ENCODE measurements around the gene CD34.
"Not testable (repeated sequence)": the region's sequence is repeated elsewhere in the genome, so short reads cannot be mapped to it uniquely, and the experiment has no call there.

The CD34 gene

DNA sequence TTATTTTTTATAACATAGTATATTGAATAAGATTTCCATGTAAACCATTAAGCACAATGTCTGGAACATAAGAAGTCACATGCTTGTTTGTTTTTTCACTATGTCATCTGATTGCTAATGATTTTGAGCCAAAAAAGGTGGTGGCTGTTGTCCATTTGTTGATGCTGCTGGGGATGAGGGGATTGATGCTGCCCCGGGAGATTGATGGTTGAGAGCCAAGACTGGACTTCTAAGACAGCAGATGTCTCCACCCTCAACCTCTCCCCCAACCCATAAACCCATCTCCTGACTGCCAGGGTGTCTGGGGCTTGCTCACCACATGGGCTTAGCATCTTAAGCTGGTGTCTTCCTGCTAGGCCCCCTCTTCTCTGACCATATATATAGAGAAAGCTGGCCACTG, 35.8 kb upstream of the CD34 start:
- no peaks in the 10 kb centered on the region for H3K9me3 ChIP-seq (ENCODE audit: insufficient read depth, low read length)
- TF ChIP-seq, protein P1, sequence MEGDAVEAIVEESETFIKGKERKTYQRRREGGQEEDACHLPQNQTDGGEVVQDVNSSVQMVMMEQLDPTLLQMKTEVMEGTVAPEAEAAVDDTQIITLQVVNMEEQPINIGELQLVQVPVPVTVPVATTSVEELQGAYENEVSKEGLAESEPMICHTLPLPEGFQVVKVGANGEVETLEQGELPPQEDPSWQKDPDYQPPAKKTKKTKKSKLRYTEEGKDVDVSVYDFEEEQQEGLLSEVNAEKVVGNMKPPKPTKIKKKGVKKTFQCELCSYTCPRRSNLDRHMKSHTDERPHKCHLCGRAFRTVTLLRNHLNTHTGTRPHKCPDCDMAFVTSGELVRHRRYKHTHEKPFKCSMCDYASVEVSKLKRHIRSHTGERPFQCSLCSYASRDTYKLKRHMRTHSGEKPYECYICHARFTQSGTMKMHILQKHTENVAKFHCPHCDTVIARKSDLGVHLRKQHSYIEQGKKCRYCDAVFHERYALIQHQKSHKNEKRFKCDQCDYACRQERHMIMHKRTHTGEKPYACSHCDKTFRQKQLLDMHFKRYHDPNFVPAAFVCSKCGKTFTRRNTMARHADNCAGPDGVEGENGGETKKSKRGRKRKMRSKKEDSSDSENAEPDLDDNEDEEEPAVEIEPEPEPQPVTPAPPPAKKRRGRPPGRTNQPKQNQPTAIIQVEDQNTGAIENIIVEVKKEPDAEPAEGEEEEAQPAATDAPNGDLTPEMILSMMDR (IDR thresholded peaks at IDR 0.05; ENCODE audit: low read depth, low read length), result no peak
- TF ChIP-seq EZH2phosphoT487 (IDR thresholded peaks at IDR 0.05; ENCODE audit: low read depth), result no peak
- H3K4me2 ChIP-seq (ENCODE audit: low read length), result no peak overlapping the region
- H3K4me1 ChIP-seq (ENCODE audit: low read length), result peaks cover 19% of the 10 kb centered on the region
- H3K27ac ChIP-seq (ENCODE audit: low read length), result no peak overlapping the region
- H3K4me3 ChIP-seq (ENCODE audit: low read length), result no peak overlapping the region
- H2AFZ ChIP-seq (ENCODE audit: low read depth, low read length), result no peak overlapping the region
- H3K79me2 ChIP-seq (ENCODE audit: low read length), result no peaks in the 10 kb centered on the region
- H4K20me1 ChIP-seq (ENCODE audit: insufficient read depth, low read length), result no peaks in the 10 kb centered on the region
- H3K36me3 ChIP-seq (replicated peaks; ENCODE audit: low read depth, low read length), result no peaks in the 10 kb centered on the region
- H3K9ac ChIP-seq (ENCODE audit: low read length), result no peak overlapping the region
- H3K27me3 ChIP-seq (ENCODE audit: low read depth, low read length), result no peaks in the 10 kb centered on the region

DNA sequence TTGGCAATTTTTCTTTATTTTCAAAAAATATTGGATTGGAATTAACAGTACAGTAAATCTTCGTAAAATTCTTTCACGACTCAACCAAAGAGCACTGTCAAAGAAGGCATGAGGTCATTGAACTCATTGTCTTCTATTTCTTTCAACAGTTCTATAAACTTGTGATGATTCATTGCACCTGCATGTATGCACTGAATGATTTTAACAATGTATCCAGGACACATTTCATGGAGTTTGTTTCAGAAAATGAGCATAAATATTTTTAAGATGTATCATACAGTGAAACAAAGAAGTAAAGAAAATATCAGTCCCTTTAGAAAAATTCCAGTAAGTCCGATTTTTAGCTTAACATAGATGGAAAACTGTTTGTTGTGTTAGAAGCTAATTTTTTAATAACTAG, 33.6 kb upstream of the CD34 start:
- Histone ChIP-seq H3K79me2 (ENCODE audit: low read length) (no peaks in the 10 kb centered on the region), H3K4me3 (ENCODE audit: low read length) (no peak overlapping the region), H3K4me2 (ENCODE audit: low read length) (no peak overlapping the region), H3K36me3 (replicated peaks; ENCODE audit: low read depth, low read length) (no peaks in the 10 kb centered on the region), H3K27me3 (ENCODE audit: low read depth, low read length) (no peaks in the 10 kb centered on the region), H3K9ac (ENCODE audit: low read length) (no peak overlapping the region), H3K4me1 (ENCODE audit: low read length) (peaks cover 20% of the 10 kb centered on the region), H3K27ac (ENCODE audit: low read length) (no peak overlapping the region), H3K9me3 (ENCODE audit: insufficient read depth, low read length) (no peaks in the 10 kb centered on the region), H2AFZ (ENCODE audit: low read depth, low read length) (no peak overlapping the region), H4K20me1 (ENCODE audit: insufficient read depth, low read length) (no peaks in the 10 kb centered on the region)
- TF ChIP-seq, protein P1 (IDR thresholded peaks at IDR 0.05; ENCODE audit: low read depth, low read length), result no peak

DNA sequence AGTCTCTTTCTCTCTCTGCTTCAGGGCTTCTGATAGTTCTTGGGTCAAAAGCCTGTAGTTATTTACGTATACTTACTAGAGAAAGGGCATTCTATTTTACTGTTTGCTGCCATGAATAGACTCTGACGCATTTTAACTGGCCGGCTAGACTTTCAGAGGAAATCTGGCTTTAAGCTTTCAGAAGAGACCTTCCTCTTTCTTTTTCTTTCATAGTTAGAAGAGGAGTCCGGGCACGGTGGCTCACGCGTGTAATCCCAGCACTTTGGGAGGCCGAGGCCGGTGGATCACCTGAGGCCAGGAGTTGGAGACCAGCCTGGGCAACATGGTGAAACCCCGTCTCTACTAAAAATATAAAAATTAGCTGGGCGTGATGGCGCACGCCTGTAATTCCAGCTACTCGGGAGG, 31.4 kb upstream of the CD34 start:
- Histone ChIP-seq H3K4me3 (ENCODE audit: low read length) (peak overlapping the region; percentile 72), H3K4me2 (ENCODE audit: low read length) (peak overlapping the region; percentile 81), H3K9ac (ENCODE audit: low read length) (peak overlapping the region; percentile 56), H3K27ac (ENCODE audit: low read length) (peak overlapping the region; percentile 28), H3K4me1 (ENCODE audit: low read length) (peaks cover 18% of the 10 kb centered on the region), H2AFZ (ENCODE audit: low read depth, low read length) (peak overlapping the region; percentile 83)
- not testable (repeated sequence) for H3K79me2 ChIP-seq (ENCODE audit: low read length); H4K20me1 ChIP-seq (ENCODE audit: insufficient read depth, low read length); H3K36me3 ChIP-seq (replicated peaks; ENCODE audit: low read depth, low read length); H3K27me3 ChIP-seq (ENCODE audit: low read depth, low read length); H3K9me3 ChIP-seq (ENCODE audit: insufficient read depth, low read length)

DNA sequence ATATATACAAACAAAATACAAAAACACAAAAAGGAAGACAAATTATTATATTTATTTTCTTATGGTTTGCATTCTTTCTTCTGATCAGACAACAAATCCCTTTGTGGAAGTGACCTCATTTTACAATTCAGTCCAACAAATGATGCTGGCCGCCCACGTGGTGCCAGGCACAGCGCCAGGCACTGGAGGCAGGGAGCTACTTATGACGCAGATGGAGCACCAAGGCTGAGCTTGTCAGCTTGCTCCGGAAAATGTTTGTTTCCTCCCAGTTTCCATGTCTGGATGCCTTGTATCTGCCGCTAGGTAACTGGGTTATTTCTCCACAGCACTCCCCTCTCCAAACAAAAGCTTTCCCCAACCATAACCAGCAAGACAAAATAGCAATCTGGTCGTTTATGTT, 30.7 kb upstream of the CD34 start:
- Histone ChIP-seq H3K79me2 (ENCODE audit: low read length) (no peaks in the 10 kb centered on the region), H3K9ac (ENCODE audit: low read length) (peak overlapping the region; percentile 56), H3K27me3 (ENCODE audit: low read depth, low read length) (no peaks in the 10 kb centered on the region), H2AFZ (ENCODE audit: low read depth, low read length) (peak overlapping the region; percentile 83), H3K4me1 (ENCODE audit: low read length) (peaks cover 18% of the 10 kb centered on the region), H3K4me3 (ENCODE audit: low read length) (peak overlapping the region; percentile 72), H3K9me3 (ENCODE audit: insufficient read depth, low read length) (no peaks in the 10 kb centered on the region), H3K4me2 (ENCODE audit: low read length) (peak overlapping the region; percentile 81), H3K27ac (ENCODE audit: low read length) (no peak overlapping the region), H4K20me1 (ENCODE audit: insufficient read depth, low read length) (no peaks in the 10 kb centered on the region), H3K36me3 (replicated peaks; ENCODE audit: low read depth, low read length) (no peaks in the 10 kb centered on the region)
- TF ChIP-seq, protein P1 (IDR thresholded peaks at IDR 0.05; ENCODE audit: low read depth, low read length), result no peak
- no peak for TF ChIP-seq EZH2phosphoT487 (IDR thresholded peaks at IDR 0.05; ENCODE audit: low read depth)

DNA sequence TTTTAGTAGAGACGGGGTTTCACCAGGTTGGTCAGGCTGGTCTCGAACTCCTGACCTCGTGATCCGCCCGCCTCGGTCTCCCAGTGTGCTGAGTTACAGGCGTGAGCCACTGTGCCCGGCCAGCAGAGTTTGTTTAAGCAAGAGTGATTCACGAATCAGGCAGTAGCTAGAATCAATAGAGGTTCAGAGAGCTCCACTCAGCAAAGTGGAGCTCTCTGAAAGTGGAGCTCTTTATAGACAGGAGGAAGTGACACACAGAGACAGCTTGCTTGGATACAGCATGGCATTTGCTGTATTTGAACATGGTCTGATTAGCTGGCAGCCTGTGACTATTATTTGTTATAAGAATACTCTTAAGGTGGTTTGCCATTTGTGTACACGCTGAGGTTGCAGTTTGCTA, 27.1 kb upstream of the CD34 start:
- Histone ChIP-seq H3K9ac (ENCODE audit: low read length) (no peak overlapping the region), H3K4me2 (ENCODE audit: low read length) (no peak overlapping the region), H3K4me1 (ENCODE audit: low read length) (peaks cover 37% of the 10 kb centered on the region), H3K27me3 (ENCODE audit: low read depth, low read length) (no peaks in the 10 kb centered on the region), H3K79me2 (ENCODE audit: low read length) (no peaks in the 10 kb centered on the region), H3K9me3 (ENCODE audit: insufficient read depth, low read length) (no peaks in the 10 kb centered on the region; the same call in 1 of the 2 replicates), H2AFZ (ENCODE audit: low read depth, low read length) (peak overlapping the region; percentile 10; the same call in 1 of the 2 replicates), H3K27ac (ENCODE audit: low read length) (no peak overlapping the region), H4K20me1 (ENCODE audit: insufficient read depth, low read length) (no peaks in the 10 kb centered on the region), H3K4me3 (ENCODE audit: low read length) (no peak overlapping the region), H3K36me3 (replicated peaks; ENCODE audit: low read depth, low read length) (no peaks in the 10 kb centered on the region)
- TF ChIP-seq, protein P1 (IDR thresholded peaks at IDR 0.05; ENCODE audit: low read depth, low read length), result no peak
- no peak for TF ChIP-seq EZH2phosphoT487 (IDR thresholded peaks at IDR 0.05; ENCODE audit: low read depth)
